DMS79 (cell line): ENCODE measurements around the gene DTHD1.

Source experiments
- DNase-seq: peaks from one replicate; lab custom pipeline; 2025; lab: John Stamatoyannopoulos, UW

Gene DTHD1

GRCh38 chr4:36281384-36282106, at the start of gene DTHD1:
Gene DTHD1, plus strand, starts transcription at chr4:36281616. Its CDS starts 143 bp downstream, at chr4:36281759.
- DNase-seq, result no peak

DNA sequence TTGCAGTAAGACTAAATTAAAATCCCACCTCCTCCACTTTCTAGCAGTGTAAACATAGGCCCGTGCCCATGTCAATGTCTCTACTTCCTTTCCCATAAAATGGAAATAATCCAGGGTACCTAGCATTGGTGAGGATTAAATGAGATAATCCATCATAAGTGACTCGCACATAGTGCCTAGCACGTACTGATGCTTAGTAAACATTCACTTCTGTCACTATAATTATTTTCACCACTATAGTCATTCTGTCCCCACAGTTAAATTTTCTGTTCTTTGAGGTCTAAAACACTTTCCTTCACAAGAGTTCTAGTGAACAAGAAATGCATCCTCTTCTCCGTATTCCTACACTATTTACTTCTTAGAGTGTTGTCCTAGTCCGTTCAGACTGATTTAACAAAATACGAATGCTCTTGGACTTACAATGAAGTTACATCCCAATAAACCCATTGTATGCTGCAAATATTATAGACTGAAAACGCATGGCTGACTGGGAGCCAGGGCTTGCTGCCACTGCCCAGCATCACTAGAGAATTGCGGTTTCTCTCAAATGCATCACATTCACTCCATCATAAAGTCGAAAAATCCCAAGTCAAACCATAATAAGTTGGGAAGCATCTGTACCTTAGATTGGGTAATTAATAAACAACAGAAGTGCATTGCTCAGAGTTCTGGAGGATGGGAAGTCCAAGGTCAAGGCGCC, 47.7 kb upstream of the DTHD1 start:
- no peak for DNase-seq

GRCh38 chr4:36235306-36235705, 46.1 kb upstream of the DTHD1 start:
- no peak for DNase-seq

DNA sequence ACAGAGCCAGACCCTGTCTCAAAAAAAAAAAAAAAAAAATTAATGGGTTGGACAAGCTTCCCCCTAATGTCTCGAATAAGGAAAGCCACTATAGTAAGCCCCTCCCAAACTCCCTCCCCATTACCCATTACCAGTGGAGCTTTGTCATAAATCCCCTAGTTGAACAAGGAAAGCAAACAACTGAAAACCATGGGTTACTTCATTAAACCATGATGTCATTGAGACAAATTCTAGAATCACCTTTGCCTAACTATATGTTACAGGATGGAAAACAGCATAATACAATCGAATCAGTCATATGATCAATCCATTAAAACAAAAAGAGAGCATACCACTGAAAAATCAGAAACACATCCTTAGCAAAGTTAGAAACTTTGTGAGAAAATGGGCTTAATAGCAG, 45.3 kb upstream of the DTHD1 start:
- DNase-seq, result no peak

GRCh38 chr4:36237366-36238313, 43.8 kb upstream of the DTHD1 start:
- DNase-seq, result no peak

DNA sequence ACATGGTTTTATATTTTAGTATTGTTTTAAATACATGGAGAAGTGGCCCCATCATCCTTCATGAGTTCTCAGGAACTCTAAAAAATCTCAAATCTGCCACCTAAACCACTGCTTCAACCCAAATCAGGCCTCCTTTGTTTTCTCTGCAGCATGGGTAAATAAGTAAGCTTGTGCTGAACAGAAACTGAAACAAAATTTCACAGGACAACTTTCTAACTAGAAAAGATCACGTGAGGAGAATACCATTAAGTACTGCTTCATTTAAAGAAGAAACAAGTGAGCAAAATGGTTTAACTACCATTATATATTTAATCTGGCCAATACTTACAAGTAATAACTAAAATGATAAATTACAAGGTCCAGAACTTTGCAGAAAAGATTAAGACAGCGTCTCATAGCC, 39.6 kb upstream of the DTHD1 start:
- no peak for DNase-seq

GRCh38 chr4:36242629-36243354, 38.6 kb upstream of the DTHD1 start:
- DNase-seq, result no peak

DNA sequence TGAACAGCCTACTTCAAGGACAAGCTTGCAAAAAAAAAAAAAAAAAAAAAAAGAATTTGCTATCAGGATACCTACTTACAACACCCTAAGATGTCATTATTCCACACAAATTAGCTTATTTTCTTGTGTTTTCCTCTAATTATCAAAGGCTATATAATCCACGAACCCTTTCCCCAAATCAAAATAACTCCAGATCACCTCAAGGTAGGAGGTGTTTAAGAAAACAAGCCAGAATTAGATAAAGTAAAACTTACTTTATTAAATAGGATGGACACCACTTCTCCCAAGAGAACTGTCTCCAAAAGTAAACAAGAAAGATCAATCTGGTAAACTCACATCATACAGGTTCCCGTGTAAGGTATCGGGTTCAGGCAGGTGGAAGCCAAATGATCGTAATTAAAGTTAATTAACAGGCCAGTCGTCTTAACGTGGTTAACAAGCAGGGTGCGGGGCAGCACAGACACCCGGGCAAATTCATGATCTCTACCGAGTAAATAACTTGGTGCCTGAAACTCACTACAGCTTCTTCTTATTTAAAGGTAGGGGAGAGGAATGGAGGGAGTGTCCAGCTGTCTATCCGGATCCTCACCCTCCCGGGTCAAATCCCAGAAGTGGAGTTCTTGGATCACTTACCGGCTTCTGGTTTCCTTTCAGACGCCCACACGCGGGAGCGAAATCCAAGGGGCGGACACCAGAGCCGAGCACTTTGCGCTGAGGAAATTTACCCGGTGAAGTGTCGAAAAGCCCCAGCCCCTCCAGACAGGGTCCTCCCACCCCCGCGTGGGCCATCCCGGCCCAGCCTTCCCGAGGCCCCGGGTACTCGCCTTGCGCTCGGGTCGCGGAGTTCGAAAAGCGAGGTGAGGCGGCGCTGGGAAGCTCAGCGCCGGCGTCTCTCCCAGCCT, 37.8 kb upstream of the DTHD1 start:
- DNase-seq, result no peak

DNA sequence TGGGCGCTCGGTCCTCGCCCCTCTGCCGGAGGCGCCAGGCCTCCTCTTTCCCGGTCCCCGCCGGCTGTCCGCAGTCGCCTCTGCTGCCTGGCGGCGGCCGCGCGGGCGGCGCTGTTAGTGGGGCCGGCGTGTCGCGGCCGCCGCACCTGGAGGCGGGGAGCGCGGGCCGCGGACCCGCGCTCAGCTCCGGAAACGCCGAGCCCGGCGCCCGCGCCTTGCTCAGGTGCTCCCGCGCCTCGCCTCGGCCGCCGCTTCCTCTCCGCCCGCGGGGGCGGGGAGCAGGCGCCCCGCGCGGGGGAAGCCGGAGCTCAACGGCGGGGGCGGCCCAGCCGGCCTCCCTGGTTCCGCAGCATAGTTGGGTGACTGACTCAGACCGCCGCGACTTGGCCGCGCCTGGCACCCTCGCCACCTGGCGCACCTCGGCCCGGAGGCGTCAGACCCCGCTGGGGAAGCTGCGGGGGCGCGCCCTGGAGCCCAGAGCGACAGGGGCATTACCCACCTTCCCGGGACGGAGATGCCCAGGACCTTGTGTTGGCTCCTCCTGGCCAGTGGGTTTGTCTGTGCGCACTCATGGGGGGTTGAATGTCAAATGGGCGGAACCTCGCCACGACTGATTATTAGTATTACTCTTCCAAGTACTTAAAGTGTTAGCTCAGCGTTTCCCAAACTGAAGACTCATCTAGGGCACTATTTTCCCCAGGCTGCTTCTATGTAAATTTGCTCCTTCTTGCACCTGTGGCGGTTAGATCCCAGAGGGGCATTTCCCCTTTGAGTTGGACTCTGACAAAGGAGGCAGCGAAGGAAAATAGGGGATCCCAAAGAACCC, 36.9 kb upstream of the DTHD1 start, which contains the start of gene ARAP2:
Gene ARAP2 (minus strand): TSS at position 258 of the 826 bp plus-strand sequence. CDS start 15,028 bp downstream, outside the sequence.
- no peak for DNase-seq

DNA sequence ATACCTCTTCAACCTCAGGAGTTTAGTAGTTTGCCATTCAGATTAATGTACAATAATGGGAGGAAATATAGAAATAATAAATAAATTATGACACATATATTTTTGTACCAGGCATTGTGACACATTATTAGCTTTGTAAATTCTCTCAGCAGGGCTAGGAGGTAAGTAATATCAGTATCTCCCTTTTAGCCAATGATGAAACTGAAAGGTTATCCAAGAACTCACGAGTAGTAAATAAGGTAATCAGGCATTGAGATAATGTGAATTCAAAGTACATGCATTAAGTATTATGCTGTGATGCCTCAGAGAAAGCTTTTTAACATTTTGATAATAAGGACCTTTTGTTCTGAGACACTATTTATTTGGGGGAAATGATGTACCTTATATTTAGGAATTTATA, 31.8 kb upstream of the DTHD1 start:
- no peak for DNase-seq

DNA sequence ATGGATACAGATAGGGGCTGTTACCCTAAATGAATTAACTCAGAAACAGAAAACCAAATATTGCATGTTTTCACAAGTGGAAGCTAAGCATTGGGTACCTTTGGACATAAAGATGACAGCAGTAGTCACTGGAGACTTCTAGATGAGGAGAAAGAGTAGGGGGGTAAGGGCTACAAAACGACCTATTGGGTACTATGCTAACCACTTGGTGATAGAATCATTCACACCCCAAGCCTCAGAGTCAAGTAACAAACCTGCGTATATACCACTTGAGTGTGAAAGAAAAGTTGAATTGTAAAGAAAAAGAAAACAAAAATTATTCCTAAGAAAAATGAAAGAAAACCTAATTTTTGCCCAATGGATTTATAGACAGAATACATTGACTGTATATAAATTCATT, 29.4 kb upstream of the DTHD1 start:
- no peak for DNase-seq

DNA sequence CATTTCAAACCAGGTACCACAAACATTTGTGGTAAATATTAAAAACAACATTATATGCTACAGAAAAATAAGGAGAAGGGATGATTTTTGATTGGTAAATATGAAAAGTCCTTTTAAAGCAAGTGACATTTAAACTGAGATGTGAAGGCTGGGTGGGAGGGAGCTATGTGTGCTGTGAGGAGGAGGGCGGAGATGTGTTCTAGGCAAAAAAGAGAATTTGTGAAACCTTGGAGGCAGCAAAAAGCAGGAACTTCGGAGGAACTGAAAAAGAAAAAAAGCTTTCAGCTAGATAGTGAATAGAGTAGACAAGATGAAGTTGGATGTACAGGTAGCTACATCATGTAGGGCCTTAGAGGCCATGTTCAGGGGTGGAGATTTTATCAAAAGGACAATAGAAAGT, 27.0 kb upstream of the DTHD1 start:
- DNase-seq, result no peak

DNA sequence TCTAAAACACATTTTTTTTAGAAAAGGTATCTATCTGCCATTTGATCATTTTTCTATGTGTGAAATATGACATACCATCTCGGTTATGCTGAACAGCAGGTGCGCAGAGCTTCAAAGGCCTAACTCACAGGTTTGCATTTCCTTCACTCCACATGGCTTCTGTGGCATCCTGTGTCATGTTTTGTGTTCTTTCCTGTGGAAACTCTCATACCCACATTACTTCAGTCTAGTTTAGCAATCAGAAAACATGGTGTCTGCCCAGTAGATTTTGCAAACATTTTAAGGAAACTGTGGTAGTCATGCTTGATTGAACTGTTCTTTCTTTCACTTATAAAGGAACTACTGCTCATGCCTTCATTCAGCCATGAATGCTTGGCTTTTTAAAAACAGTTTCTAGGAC, 25.8 kb upstream of the DTHD1 start:
- no peak for DNase-seq

GRCh38 chr4:36256398-36256891, 25.0 kb upstream of the DTHD1 start:
- DNase-seq, result no peak

- DNase-seq, result no peak
Observed at GRCh38 chr4:36260731-36261130, 20.7 kb upstream of the DTHD1 start.

DNA sequence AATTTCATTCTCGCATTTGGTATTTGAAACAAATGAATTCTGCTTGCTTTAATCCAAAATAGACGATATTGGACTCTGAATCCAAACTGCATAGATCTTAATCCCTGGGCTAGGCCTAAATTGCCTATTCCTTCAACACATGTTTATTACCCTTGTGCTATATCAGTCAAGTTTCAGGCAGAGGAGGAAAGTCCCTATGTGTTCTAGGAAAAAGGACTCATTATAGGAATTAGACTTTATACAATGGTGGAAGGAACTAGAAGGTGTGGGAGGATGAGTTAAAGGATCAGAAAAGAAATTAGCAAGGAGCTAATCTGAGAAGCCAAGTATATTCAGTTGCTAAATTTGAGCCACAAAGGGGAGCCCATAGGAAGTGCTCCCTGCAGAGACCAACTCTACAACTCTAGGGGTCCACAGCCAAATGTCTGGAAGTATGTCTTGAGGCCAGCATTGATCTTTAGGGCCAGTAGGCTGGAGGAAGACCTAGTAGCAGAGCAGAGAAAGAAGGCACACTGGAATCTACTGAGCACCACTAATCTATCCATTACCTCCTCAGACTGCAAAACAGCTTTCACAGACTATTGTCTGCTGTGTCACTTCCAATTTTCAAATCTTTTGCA, 17.1 kb upstream of the DTHD1 start:
- no peak for DNase-seq

GRCh38 chr4:36267486-36268268, 13.7 kb upstream of the DTHD1 start:
- no peak for DNase-seq

DNA sequence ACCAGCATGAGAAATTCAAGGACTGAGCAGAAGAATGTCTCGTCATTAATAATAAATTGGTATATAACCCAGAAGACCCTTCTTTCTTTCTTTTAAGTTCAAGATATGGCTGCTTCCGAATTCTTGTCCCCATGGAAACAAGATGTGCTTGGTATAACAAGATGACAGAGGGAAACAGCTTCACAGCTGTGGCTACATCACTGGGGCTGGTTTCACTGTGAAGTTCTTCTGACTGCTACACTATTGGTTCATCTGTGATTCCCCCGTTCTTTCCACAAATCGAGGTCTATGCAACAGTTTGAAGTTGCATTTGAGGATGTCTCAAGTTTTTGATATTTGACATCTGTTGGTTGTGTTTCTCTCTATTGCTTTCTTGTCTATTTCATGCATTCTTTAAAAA, 12.3 kb upstream of the DTHD1 start:
- no peak for DNase-seq
